Esophagus muscularis mucosa (tissue), 4 donors: ENCODE measurements around the gene PCDH10. TPM values are rescaled to one million over a fixed set of nuclear protein-coding genes. Genes with fewer than 3 reads are reported as not detected.
A peak's percentile ranks its signal among the peaks of the same experiment; 100 is the strongest.

ENCODE experiments used
- DNase-seq: peaks from one replicate; pipeline ENCODE4 v3.0.0-alpha.2; 2017; ENCODE audit errors: extremely low spot score
- H3K27ac ChIP-seq, 4 donors: fragments of 200-600 bp; sonication (generic); replicated peaks in 1 of 4; 1 replicate in 3 of 4; 2 replicates in 1 of 4; pipeline ENCODE4 v1.5.1; 2016 to 2019; ENCODE audit warnings: mild to moderate bottlenecking in 1 of 4
- H3K27me3 ChIP-seq, 4 donors: fragments of 200-600 bp; sonication (generic); one replicate each; pipeline versions ENCODE4 v1.5.1 to v1.6.0; 2016 to 2019
- H3K36me3 ChIP-seq, 4 donors: fragments of 200-600 bp; sonication (generic); one replicate each; pipeline ENCODE4 v1.5.1; 2016 to 2019
- H3K4me1 ChIP-seq, 4 donors: fragments of 200-600 bp; sonication (generic); one replicate each; pipeline ENCODE4 v1.5.1; 2016 to 2019
- H3K4me3 ChIP-seq, 4 donors: fragments of 200-600 bp; sonication (generic); 1 replicate in 2 of 4; 2 replicates in 2 of 4; pipeline ENCODE4 v1.5.1; 2016 to 2019; ENCODE audit warnings: mild to moderate bottlenecking in 4 of 4, moderate library complexity in 1 of 4
- H3K9me3 ChIP-seq, 4 donors: fragments of 200-600 bp; sonication (generic); 1 replicate in 3 of 4; 2 replicates in 1 of 4; pipeline ENCODE4 v1.5.1; 2016 to 2019
- EP300 ChIP-seq: sonication (generic); formaldehyde crosslinking; IDR thresholded peaks from one replicate; pipeline ENCODE4 v1.6.1; 2017; ENCODE audit warnings: antibody characterized with exemption
- POLR2A ChIP-seq: fragments of 450-650 bp; IDR thresholded peaks from one replicate; pipeline ENCODE4 v1.6.1; 2017; ENCODE audit warnings: antibody characterized with exemption, moderate library complexity, mild to moderate bottlenecking, low read depth
- POLR2AphosphoS5 ChIP-seq, 2 donors: sonication (generic); formaldehyde crosslinking; IDR thresholded peaks; one replicate each; pipeline ENCODE4 v1.6.1; 2017; ENCODE audit warnings: antibody characterized with exemption in 2 of 2
- WGBS: methylation state at CpG from one replicate; pipeline ENCODE4 v1.1.5; 2018; 5-methylcytosine and 5-hydroxymethylcytosine counted together
- intact Hi-C: fragments of 100-400 bp; cut with DNase I; formaldehyde crosslinking; loops from one replicate; pipeline ENCODE4 v1.15.1; 2023
- total RNA-seq, 4 donors: library from RNA; depleted of rRNA; stranded (reverse); fragments of >200 nt; gene quantifications; one replicate each; pipeline versions ENCODE4 v1.1.0 to v1.2.1, GENCODE V29; 2016
- TF ChIP-seq, protein P1 (sequence below), 3 experiments: fragments of 200-600 bp in 2 of 3; fragments of 450-650 bp in 1 of 3; sonication (generic) in 2 of 3; IDR thresholded peaks; one replicate each; pipeline ENCODE4 v1.5.1; 2017 to 2019; ENCODE audit warnings: antibody characterized with exemption in 3 of 3, mild to moderate bottlenecking in 2 of 3, moderate library complexity in 1 of 3

PCDH10 gene
- total RNA-seq, 4 donors from 2014 or later, result 0.42 to 0.71 (median 0.62) TPM

DNA sequence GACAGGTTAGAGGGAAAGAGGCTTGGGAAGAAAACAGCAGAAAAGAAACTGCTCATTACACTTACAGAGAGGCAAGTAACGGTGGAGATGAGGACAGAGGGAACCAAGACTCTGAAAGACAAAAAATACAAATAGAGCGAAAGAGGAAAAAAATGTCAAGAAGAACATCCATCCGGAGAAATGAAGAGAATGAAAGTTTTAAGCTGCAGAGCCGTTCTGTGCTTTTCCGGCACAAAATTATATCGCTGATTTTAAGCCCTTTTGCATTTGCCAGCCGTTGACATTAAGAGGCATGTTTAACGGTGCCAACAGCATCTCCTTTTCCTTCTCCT, 236 bp downstream of the PCDH10 start:
- no peak for DNase-seq
- no peaks in the 10 kb centered on the region for H3K36me3 ChIP-seq
- TF ChIP-seq POLR2A (no peak), POLR2AphosphoS5 (IDR thresholded peaks at IDR 0.05) (no peak), EP300 (no peak)
- TF ChIP-seq, protein P1, sequence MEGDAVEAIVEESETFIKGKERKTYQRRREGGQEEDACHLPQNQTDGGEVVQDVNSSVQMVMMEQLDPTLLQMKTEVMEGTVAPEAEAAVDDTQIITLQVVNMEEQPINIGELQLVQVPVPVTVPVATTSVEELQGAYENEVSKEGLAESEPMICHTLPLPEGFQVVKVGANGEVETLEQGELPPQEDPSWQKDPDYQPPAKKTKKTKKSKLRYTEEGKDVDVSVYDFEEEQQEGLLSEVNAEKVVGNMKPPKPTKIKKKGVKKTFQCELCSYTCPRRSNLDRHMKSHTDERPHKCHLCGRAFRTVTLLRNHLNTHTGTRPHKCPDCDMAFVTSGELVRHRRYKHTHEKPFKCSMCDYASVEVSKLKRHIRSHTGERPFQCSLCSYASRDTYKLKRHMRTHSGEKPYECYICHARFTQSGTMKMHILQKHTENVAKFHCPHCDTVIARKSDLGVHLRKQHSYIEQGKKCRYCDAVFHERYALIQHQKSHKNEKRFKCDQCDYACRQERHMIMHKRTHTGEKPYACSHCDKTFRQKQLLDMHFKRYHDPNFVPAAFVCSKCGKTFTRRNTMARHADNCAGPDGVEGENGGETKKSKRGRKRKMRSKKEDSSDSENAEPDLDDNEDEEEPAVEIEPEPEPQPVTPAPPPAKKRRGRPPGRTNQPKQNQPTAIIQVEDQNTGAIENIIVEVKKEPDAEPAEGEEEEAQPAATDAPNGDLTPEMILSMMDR (IDR thresholded peaks at IDR 0.05), result no peak
- no peak overlapping the region for H3K27ac ChIP-seq
- peaks cover 6 to 61% (median 28%) of the 10 kb centered on the region in 4 donors for H3K27me3 ChIP-seq
- WGBS, result 1% methylated on average over 8 of the region's 8 CpGs
- no peaks in the 10 kb centered on the region for H3K9me3 ChIP-seq
- intact Hi-C loops, result no loop called here
- H3K4me3 ChIP-seq, result peak overlapping the region; percentile 51 to 62 (median 56)
- peaks cover 62 to 75% (median 73%) of the 10 kb centered on the region in 4 donors for H3K4me1 ChIP-seq

DNA sequence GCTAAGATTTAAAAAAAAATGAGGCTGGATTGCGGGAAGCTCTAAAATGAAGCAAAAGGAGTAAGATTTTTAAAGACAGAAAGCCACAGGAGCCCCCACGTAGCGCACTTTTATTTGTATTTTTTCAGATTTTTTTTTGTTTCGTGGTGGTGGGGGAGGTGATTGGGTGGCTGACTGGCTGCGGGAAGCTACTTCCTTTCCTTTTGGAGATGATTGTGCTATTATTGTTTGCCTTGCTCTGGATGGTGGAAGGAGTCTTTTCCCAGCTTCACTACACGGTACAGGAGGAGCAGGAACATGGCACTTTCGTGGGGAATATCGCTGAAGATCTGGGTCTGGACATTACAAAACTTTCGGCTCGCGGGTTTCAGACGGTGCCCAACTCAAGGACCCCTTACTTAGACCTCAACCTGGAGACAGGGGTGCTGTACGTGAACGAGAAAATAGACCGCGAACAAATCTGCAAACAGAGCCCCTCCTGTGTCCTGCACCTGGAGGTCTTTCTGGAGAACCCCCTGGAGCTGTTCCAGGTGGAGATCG, 908 bp downstream of the PCDH10 start:
- DNase-seq, result no peak
- Histone ChIP-seq H3K27me3 (peaks cover 6 to 61% (median 28%) of the 10 kb centered on the region in 4 donors), H3K9me3 (no peaks in the 10 kb centered on the region), H3K4me1 (peaks cover 62 to 75% (median 73%) of the 10 kb centered on the region in 4 donors), H3K4me3 (peak overlapping the region; percentile 51 to 62 (median 56)), H3K27ac (no peak overlapping the region), H3K36me3 (no peaks in the 10 kb centered on the region)
- TF ChIP-seq EP300 (no peak), POLR2AphosphoS5 (IDR thresholded peaks at IDR 0.05) (no peak), POLR2A (no peak)
- TF ChIP-seq, protein P1 (IDR thresholded peaks at IDR 0.05), result no peak
- intact Hi-C loops, result no loop called here
- WGBS, result 2% methylated on average over 15 of the region's 17 CpGs

GRCh38 chr4:133150486-133151340, 1.6 kb downstream of the PCDH10 start:
- H3K4me3 ChIP-seq, result peak overlapping the region; percentile 51 to 62 (median 56)
- intact Hi-C loops, result no loop called here
- peaks cover 62 to 75% (median 73%) of the 10 kb centered on the region in 4 donors for H3K4me1 ChIP-seq
- 0% methylated on average over 3 of the region's 63 CpGs for WGBS
- H3K9me3 ChIP-seq, result no peaks in the 10 kb centered on the region
- no peak for DNase-seq
- TF ChIP-seq, protein P1 (IDR thresholded peaks at IDR 0.05), result no peak
- no peak for TF ChIP-seq POLR2A
- no peak for TF ChIP-seq EP300
- no peak for TF ChIP-seq POLR2AphosphoS5 (IDR thresholded peaks at IDR 0.05)
- H3K27ac ChIP-seq, result no peak overlapping the region
- H3K36me3 ChIP-seq, result no peaks in the 10 kb centered on the region
- peaks cover 6 to 61% (median 28%) of the 10 kb centered on the region in 4 donors for H3K27me3 ChIP-seq

DNA sequence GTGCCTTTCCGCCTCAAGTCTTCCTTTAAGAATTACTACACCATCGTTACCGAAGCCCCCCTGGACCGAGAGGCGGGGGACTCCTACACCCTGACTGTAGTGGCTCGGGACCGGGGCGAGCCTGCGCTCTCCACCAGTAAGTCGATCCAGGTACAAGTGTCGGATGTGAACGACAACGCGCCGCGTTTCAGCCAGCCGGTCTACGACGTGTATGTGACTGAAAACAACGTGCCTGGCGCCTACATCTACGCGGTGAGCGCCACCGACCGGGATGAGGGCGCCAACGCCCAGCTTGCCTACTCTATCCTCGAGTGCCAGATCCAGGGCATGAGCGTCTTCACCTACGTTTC, 2.2 kb downstream of the PCDH10 start:
- intact Hi-C loops, result no loop called here
- no peak for DNase-seq
- no peak for TF ChIP-seq EP300
- TF ChIP-seq, protein P1 (IDR thresholded peaks at IDR 0.05), result no peak
- no peak for TF ChIP-seq POLR2AphosphoS5 (IDR thresholded peaks at IDR 0.05)
- Histone ChIP-seq H3K9me3 (no peaks in the 10 kb centered on the region), H3K36me3 (no peaks in the 10 kb centered on the region), H3K27me3 (peaks cover 6 to 57% (median 28%) of the 10 kb centered on the region in 4 donors), H3K27ac (no peak overlapping the region), H3K4me3 (peak overlapping the region; percentile 51 to 62 (median 56)), H3K4me1 (peaks cover 62 to 70% (median 70%) of the 10 kb centered on the region in 4 donors)
- 0% methylated on average over 1 of the region's 31 CpGs for WGBS
